ENCODE results near the gene MSMB. TPM values are rescaled to one million over a fixed set of nuclear protein-coding genes. Genes with fewer than 3 reads are reported as not detected.
"Not testable (repeated sequence)": the region's sequence is repeated elsewhere in the genome, so short reads cannot be mapped to it uniquely, and the experiment has no call there.

Gene MSMB
- polyA plus RNA-seq, 1 donor (not counting 4 experiments of a cell fraction or from before 2014, with no cell fraction given) = not detected

GRCh38 chr10:46060706-46061105, 14.6 kb upstream of the MSMB start:
- Histone ChIP-seq H3K36me3 (ENCODE audit: control insufficient read depth in 2 of 2, extremely low read depth in 1 of 2, insufficient read depth in 2 of 2, low read length in 2 of 2) (no peaks in the 10 kb centered on the region), H3K79me2 (ENCODE audit: control insufficient read depth, insufficient read depth, low read length) (no peaks in the 10 kb centered on the region), H3K4me3 (ENCODE audit: control insufficient read depth in 2 of 3, extremely low read depth in 1 of 3, insufficient read depth in 2 of 3, low read depth in 1 of 3, low read length in 3 of 3) (no peak overlapping the region), H3K27me3 (ENCODE audit: control insufficient read depth, extremely low read depth, insufficient read depth, low read length) (no peaks in the 10 kb centered on the region), H3K27ac (ENCODE audit: control insufficient read depth, insufficient read depth, low read length) (no peak overlapping the region), H3K9me3 (ENCODE audit: control insufficient read depth, low read depth, low read length) (no peaks in the 10 kb centered on the region), H2AFZ (ENCODE audit: control insufficient read depth, low read length) (no peak overlapping the region), H3K9ac (ENCODE audit: control insufficient read depth, extremely low read depth, insufficient read depth, low read length) (no peak overlapping the region), H3K9me1 (ENCODE audit: control insufficient read depth, extremely low read depth, insufficient read depth, low read length) (no peaks in the 10 kb centered on the region), H3K4me1 (ENCODE audit: control insufficient read depth, extremely low read depth, insufficient read depth, low read length) (no peaks in the 10 kb centered on the region), H3K4me2 (ENCODE audit: control insufficient read depth, extremely low read depth, insufficient read depth, low read depth, low read length) (no peak overlapping the region), H4K20me1 (ENCODE audit: control insufficient read depth, extremely low read depth, insufficient read depth, low read length) (no peaks in the 10 kb centered on the region)
- DNase-seq (ENCODE audit: low read depth, low spot score) (no peak), FAIRE-seq (no peak)
- no peak for TF ChIP-seq CTCF (optimal IDR thresholded peaks at IDR 0.05 in 1 of 3, IDR thresholded peaks at IDR 0.05 in 1 of 3, conservative IDR thresholded peaks at IDR 0.05 in 1 of 3; ENCODE audit: extremely low read depth in 1 of 3, insufficient read depth in 2 of 3, low read length in 3 of 3)
- no peak for TF ChIP-seq EZH2 (IDR thresholded peaks at IDR 0.05; ENCODE audit: low read length)
- dilution Hi-C loops (cut with MboI; ENCODE audit: extremely low pct_ligation_motif_present, low sequenced_read_pairs) = no loop called here

- dilution Hi-C loops (cut with MboI; ENCODE audit: extremely low pct_ligation_motif_present, low sequenced_read_pairs); H3K36me3 ChIP-seq (ENCODE audit: control insufficient read depth in 2 of 2, extremely low read depth in 1 of 2, insufficient read depth in 2 of 2, low read length in 2 of 2); H3K27ac ChIP-seq (ENCODE audit: control insufficient read depth, insufficient read depth, low read length); FAIRE-seq; H3K4me3 ChIP-seq (ENCODE audit: control insufficient read depth in 2 of 3, extremely low read depth in 1 of 3, insufficient read depth in 2 of 3, low read depth in 1 of 3, low read length in 3 of 3); H3K27me3 ChIP-seq (ENCODE audit: control insufficient read depth, extremely low read depth, insufficient read depth, low read length); H4K20me1 ChIP-seq (ENCODE audit: control insufficient read depth, extremely low read depth, insufficient read depth, low read length); H3K4me2 ChIP-seq (ENCODE audit: control insufficient read depth, extremely low read depth, insufficient read depth, low read depth, low read length); H2AFZ ChIP-seq (ENCODE audit: control insufficient read depth, low read length); H3K9ac ChIP-seq (ENCODE audit: control insufficient read depth, extremely low read depth, insufficient read depth, low read length); H3K4me1 ChIP-seq (ENCODE audit: control insufficient read depth, extremely low read depth, insufficient read depth, low read length); H3K79me2 ChIP-seq (ENCODE audit: control insufficient read depth, insufficient read depth, low read length); H3K9me3 ChIP-seq (ENCODE audit: control insufficient read depth, low read depth, low read length); DNase-seq (ENCODE audit: low read depth, low spot score); H3K9me1 ChIP-seq (ENCODE audit: control insufficient read depth, extremely low read depth, insufficient read depth, low read length): not testable (repeated sequence)
Observed at GRCh38 chr10:46057927-46058326, 11.9 kb upstream of the MSMB start.

GRCh38 chr10:46057038-46057437, 11.0 kb upstream of the MSMB start:
- dilution Hi-C loops (cut with MboI; ENCODE audit: extremely low pct_ligation_motif_present, low sequenced_read_pairs) = no loop called here
- H2AFZ ChIP-seq (ENCODE audit: control insufficient read depth, low read length) = no peak overlapping the region

More at GRCh38 chr10:46057038-46057437, 11.0 kb upstream of the MSMB start:
- H3K4me3 ChIP-seq (ENCODE audit: control insufficient read depth in 2 of 3, extremely low read depth in 1 of 3, insufficient read depth in 2 of 3, low read depth in 1 of 3, low read length in 3 of 3) = no peak overlapping the region
- no peaks in the 10 kb centered on the region for H3K36me3 ChIP-seq (ENCODE audit: control insufficient read depth in 2 of 2, extremely low read depth in 1 of 2, insufficient read depth in 2 of 2, low read length in 2 of 2)
- H3K79me2 ChIP-seq (ENCODE audit: control insufficient read depth, insufficient read depth, low read length) = no peaks in the 10 kb centered on the region
- no peaks in the 10 kb centered on the region for H4K20me1 ChIP-seq (ENCODE audit: control insufficient read depth, extremely low read depth, insufficient read depth, low read length)
- H3K4me2 ChIP-seq (ENCODE audit: control insufficient read depth, extremely low read depth, insufficient read depth, low read depth, low read length) = no peak overlapping the region
- TF ChIP-seq CTCF (optimal IDR thresholded peaks at IDR 0.05 in 1 of 3, IDR thresholded peaks at IDR 0.05 in 1 of 3, conservative IDR thresholded peaks at IDR 0.05 in 1 of 3; ENCODE audit: extremely low read depth in 1 of 3, insufficient read depth in 2 of 3, low read length in 3 of 3) = no peak
- TF ChIP-seq EZH2 (IDR thresholded peaks at IDR 0.05; ENCODE audit: low read length) = no peak
- DNase-seq (ENCODE audit: low read depth, low spot score) = no peak
- no peaks in the 10 kb centered on the region for H3K27me3 ChIP-seq (ENCODE audit: control insufficient read depth, extremely low read depth, insufficient read depth, low read length)
- no peaks in the 10 kb centered on the region for H3K9me1 ChIP-seq (ENCODE audit: control insufficient read depth, extremely low read depth, insufficient read depth, low read length)
- no peak for FAIRE-seq
- H3K9ac ChIP-seq (ENCODE audit: control insufficient read depth, extremely low read depth, insufficient read depth, low read length) = no peak overlapping the region
- H3K9me3 ChIP-seq (ENCODE audit: control insufficient read depth, low read depth, low read length) = no peaks in the 10 kb centered on the region
- no peaks in the 10 kb centered on the region for H3K4me1 ChIP-seq (ENCODE audit: control insufficient read depth, extremely low read depth, insufficient read depth, low read length)
- no peak overlapping the region for H3K27ac ChIP-seq (ENCODE audit: control insufficient read depth, insufficient read depth, low read length)
